ENCODE measurements around the gene IL24.

GRCh38 chr1:206909883-206910318 lies 12.7 kb downstream of the IL24 start:
- no peak for TF ChIP-seq CTCF (IDR thresholded peaks at IDR 0.05)
- TF ChIP-seq POLR2A (IDR thresholded peaks at IDR 0.05) = no peak
- no peak for TF ChIP-seq EP300 (IDR thresholded peaks at IDR 0.05)
